ENCODE results near the gene FAM124A.

The FAM124A gene

GRCh38 chr13:51305271-51305967 lies 83.2 kb downstream of the FAM124A start:
- no peak for DNase-seq (ENCODE audit: low read depth, low spot score)

GRCh38 chr13:51308781-51309180 lies 86.6 kb downstream of the FAM124A start:
- DNase-seq (ENCODE audit: low read depth, low spot score): no peak

- DNase-seq (ENCODE audit: low read depth, low spot score): no peak
Observed at GRCh38 chr13:51311231-51311630, 89.0 kb downstream of the FAM124A start.

DNA sequence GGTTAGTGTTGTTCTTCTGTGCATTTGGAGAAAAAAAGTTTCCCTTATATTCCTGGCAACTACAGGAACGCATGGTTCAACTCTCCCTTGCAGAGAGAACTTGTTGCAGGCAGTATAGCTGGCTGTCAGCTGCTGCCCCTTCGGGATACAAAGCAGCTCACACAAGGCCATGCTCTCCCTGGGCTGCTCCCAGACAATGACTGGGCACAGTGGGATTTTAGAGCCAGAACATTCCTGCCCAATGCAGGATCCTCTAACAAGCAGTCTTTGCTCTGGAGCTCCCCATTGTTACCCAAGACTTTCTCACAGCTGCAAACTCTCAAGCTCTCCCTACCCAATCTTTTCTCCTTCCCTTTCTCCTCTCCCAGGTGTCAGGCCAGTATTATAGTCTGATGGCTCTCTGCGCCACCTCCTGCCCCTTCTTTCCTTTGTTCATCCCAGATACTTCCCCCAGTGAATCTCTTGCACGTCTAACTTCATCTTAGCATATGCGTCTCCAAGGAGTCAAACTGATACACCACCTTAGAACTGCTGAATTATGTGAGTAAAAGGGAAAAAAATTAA lies 89.8 kb downstream of the FAM124A start:
- DNase-seq (ENCODE audit: low read depth, low spot score): no peak

DNA sequence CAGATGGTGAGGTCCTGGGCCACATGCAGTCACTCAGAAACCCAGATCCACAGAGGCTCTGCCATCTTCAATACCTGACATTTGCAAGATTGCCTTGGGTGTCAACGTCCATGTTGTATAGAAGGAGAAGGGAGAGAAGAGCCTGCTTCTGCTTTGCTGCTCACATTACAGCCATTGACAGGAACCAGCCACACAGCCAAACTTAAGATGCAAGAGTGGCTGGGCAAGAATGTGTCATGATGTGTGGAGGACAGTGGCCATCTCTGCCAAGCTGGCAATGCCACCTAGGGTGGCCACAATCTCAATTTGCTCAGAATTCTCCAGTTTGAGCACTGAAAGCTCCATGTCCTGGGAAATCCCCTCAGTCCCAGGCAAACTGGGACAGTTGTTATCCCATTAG lies 91.4 kb downstream of the FAM124A start:
- DNase-seq (ENCODE audit: low read depth, low spot score): no peak

- DNase-seq (ENCODE audit: low read depth, low spot score): peak; percentile 77
Observed at GRCh38 chr13:51317262-51317661, 95.1 kb downstream of the FAM124A start.

GRCh38 chr13:51318015-51318414 lies 95.8 kb downstream of the FAM124A start:
- no peak for DNase-seq (ENCODE audit: low read depth, low spot score)

DNA sequence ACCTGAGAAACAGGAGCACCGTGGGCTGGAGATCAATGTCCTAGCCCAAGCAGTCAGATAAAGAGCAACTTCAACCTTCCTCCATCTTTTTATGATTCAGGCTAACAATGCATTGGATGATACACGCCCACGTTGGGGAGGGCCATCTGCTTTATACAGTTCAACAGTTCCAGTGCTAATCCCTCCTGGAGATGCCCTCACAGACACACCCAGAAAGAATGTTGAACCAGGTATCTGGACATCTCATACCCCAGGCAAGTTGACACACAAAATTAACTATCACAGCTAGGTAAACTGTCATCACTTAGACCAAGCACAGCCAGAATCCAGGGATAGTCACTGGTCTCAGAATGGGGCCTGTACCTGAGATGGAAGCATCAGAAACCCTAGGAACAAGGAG lies 96.7 kb downstream of the FAM124A start:
- no peak for DNase-seq (ENCODE audit: low read depth, low spot score)

GRCh38 chr13:51321836-51322235 lies 99.6 kb downstream of the FAM124A start:
- no peak for DNase-seq (ENCODE audit: low read depth, low spot score)

DNA sequence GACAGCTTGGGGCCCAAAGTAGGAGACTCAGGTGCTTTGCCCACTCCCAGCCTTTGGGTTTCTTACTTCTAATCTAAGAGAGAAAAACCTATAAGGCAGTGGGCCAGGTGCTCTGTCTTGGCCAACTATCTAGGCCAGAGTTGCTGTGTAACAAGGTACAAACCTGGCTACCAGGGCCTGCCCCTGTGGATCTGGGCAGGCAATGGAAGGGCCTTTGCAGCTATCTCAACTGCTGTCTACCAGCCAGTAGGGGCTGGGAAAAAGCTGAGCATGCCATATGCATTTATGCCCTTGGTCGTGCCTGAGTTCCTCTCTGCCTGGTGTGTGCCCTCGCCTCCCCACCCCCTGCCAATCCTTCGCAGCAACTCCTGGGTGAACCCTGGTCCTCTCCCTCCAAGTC lies 100.6 kb downstream of the FAM124A start:
- DNase-seq (ENCODE audit: low read depth, low spot score): no peak

DNA sequence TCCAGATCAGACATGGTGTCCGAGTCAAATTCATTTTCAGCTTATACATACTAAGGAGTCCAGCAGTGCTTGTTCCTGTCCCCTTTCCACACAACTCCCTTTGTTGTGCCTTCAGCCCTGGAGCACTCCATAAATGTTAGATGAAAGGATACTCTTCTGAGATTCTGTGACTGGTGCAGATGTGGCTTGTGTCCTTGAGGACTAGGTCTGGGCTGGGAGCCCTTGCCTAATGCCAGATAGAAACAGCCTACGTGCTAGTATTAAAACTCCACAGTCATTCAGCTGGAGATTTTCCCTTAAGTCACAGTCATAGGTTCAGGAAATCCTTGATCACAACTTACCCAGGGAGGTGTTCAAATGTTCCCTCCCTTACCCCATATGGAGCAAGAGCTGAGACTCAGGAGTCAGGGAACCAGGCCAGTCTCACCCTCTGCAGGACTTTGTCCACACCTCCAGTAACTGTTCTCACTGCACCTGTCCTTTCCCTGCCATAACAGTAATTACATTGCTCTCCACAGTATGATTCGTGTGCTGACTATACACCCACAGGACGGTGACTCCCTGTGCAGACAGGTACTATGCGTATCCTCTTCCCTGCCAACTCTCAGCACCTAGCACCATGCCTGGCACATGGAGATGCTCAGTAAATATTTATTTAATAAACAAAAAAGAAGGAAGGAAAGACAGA lies 101.8 kb downstream of the FAM124A start:
- no peak for DNase-seq (ENCODE audit: low read depth, low spot score)

DNA sequence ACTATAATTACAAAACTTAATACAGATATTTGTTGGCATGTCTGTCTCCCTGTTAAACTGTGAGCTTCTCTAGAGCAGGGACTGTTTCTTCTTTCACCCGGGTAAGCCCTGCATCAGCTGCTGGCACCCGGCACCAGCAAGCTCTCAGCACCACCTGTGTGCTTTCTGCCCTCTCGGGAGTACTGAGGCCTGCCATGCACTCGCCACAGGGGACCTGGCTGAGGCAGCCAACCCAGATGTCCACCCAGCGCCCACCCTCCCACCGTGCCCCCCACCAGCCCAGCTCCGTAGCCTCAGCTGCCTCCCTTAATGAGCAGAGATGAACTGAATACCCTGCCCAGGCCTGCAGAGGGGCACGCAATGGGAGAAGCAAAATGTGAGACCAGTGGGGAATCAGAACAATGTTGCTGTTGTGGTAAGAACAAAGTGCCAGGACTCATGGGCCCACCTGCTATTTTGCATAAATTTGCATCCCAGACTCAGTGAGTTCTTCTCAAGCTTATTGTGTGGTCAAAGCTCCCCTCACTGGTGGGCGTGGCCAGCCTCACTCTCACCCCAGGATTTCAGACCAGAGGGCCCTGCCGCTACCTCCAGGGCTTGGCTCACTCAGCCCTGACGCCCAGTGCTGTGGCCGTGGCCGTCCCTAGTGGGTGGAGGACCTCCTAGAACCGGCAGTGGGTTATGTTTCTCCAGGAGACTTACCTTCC lies 102.7 kb downstream of the FAM124A start:
- no peak for DNase-seq (ENCODE audit: low read depth, low spot score)

DNA sequence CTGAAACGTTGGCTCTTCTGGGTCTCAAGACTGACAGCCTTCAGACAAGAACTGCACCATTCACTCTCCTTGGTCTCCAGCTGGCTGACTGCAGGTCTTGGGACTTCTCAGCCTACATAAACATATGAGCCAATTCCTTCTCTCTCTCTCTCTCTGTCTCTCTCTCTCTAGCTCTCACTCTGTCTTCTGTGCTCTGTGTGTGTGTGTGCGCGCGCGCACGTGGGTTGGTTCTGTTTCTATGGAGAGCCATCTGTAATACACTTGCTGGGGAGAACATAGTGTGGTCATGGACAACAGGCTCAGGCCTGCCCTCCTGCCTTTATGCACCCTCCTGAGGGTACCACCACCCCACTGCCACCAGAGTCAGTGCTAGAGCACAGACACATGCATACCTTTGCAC lies 103.6 kb downstream of the FAM124A start:
- DNase-seq (ENCODE audit: low read depth, low spot score): no peak

- no peak for DNase-seq (ENCODE audit: low read depth, low spot score)
Observed at GRCh38 chr13:51326777-51327176, 104.6 kb downstream of the FAM124A start.

GRCh38 chr13:51327961-51328360 lies 105.8 kb downstream of the FAM124A start:
- no peak for DNase-seq (ENCODE audit: low read depth, low spot score)

DNA sequence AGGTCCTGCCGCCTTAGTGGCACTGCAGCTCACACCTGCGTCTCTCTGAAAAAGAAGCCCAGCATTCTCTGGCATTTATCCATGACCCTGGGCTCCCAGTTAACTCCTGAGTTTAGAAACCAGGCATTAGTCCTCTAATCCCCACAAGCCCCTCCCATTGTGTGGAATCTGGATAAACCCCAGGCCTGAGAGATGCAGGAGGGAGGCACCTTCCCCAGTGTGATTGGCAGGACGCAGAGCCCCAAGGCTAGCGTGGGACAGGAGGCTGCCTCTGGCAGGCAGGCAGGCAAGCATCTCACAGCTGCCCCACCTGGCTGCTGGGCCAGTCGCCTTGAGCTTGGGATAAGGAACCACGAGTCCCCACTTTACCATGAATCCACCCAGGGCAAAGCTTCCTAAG lies 106.3 kb downstream of the FAM124A start:
- no peak for DNase-seq (ENCODE audit: low read depth, low spot score)

DNA sequence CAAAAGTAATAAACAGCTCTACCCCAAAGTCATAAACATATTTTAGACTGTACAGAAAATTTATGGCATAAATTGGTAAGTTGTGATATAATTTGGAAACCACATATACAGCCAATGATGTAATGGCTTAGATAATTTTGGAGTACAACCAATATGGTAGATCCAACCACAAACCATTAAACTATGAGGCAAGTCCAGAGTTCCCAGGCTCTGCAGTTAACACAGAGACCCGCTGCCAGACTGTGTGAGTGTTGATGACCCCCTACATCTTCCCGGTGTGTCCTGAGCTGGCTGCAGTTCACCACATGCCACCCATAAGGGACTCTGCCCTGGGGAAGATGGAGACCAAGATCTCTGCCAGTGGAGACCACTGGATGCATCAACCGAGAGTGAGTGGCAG lies 107.4 kb downstream of the FAM124A start:
- DNase-seq (ENCODE audit: low read depth, low spot score): no peak

- no peak for DNase-seq (ENCODE audit: low read depth, low spot score)
Observed at GRCh38 chr13:51330791-51331190, 108.6 kb downstream of the FAM124A start.

DNA sequence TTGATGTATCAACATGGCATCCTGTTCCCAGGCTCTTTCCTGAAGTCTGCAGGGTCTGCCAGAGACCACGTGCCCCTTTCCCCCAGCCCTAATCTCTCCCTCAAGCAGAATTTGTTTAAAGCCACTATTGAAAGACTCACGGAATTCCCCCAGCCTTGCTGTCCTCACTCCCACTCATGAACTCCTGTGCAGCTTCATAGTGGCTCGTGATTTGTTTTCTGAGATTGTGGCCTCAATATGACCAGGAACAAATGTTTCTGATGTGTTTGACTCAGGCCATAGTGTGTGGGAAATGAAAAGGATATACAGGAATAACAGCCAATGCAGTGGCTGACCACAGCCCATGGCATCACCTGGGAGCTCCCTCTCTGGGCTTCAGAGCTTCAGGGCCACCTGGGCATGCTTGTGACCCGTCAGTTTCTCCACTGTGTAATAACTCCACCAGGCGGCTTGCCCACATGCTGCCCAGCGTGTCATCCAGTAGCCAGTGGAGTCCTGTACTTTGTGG lies 109.2 kb downstream of the FAM124A start:
- DNase-seq (ENCODE audit: low read depth, low spot score): no peak

DNA sequence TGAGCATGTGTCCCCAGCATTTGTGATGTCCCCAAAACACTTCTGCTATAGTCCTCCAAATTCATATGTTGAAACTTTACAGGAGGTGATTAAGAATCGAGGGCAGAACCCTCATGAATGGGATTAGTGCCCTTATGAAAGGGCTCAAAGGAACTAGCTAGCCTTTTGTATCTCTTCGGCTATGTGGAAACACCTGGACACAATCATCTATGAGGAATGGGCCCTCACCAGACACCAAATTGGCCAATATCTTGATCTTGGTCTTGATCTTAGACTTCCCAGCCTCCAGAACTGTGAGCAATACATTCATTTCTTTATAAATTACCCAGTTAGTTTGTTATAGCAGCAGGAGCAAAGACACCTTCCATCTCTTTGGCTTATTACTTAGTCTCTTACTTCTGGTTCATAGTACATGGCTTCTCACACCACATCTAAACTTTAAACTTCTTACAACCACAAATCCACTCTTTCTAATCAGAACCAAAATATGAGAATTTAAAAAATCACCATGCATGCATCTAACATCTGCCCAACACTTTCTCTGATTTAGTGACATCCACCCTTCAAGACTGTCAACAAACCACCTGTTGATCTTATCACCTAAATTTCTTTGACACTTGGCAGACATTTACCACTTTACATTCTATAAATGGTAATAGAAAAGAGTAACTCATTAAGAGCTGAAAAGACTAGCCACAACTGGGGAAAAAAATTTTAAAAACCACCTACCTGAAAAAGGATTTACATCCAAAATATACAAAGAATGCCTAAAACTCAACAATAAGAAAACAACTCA lies 110.6 kb downstream of the FAM124A start:
- DNase-seq (ENCODE audit: low read depth, low spot score): no peak

DNA sequence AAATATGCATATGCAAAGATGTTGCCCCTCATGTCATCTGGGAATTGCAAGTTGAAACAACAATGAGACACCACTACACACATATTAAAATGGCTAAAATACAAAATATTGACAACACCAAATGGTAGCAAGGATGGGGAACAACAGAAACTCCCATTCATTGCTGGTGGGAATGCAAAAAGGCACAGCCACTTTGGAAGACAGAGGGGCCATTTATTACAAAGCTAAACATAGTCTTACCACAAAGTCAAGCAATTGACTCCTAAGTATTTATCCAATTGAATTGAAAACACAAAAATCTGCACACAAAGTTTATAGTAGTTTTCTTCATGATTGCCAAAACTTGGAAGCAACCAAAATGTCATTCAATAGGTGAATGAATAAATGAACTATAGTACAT lies 111.2 kb downstream of the FAM124A start:
- DNase-seq (ENCODE audit: low read depth, low spot score): no peak

GRCh38 chr13:51333826-51334225 lies 111.6 kb downstream of the FAM124A start:
- no peak for DNase-seq (ENCODE audit: low read depth, low spot score)

All from brain pericyte (primary cell).